GM12878 (cell line): Measurements from ENCODE around the gene TRMT44.

ENCODE experiments used
- EP300 ChIP-seq, 2 experiments: fragments of 150-350 bp in 1 of 2; IDR thresholded peaks; 2 replicates each; pipeline ENCODE4 v1.6.1; 2011 to 2012; ENCODE audit warnings: low read depth in 2 of 2, low read length in 2 of 2, borderline replicate concordance in 1 of 2, improper control_type of control experiment in 1 of 2, inconsistent platforms in 1 of 2; ENCODE audit not compliant: control insufficient read depth in 1 of 2
- MTA3 ChIP-seq: IDR thresholded peaks from 2 replicates; pipeline ENCODE4 v1.6.1; 2012; ENCODE audit warnings: low read length, inconsistent platforms, borderline replicate concordance
- MXI1 ChIP-seq: fragments of 150-350 bp; IDR thresholded peaks from 2 replicates; pipeline ENCODE4 v1.6.1; 2011; ENCODE audit warnings: low read depth, mild to moderate bottlenecking, inconsistent platforms, low read length, improper control_type of control experiment
- NFYA ChIP-seq: IDR thresholded peaks from 2 replicates; pipeline ENCODE4 v1.6.1; 2011; ENCODE audit warnings: low read depth, mild to moderate bottlenecking, low read length, improper control_type of control experiment, borderline replicate concordance
- SPI1 ChIP-seq: IDR thresholded peaks from 2 replicates; pipeline ENCODE4 v1.6.1; 2011; ENCODE audit warnings: low read depth, mild to moderate bottlenecking, low read length, moderate library complexity, borderline replicate concordance; ENCODE audit not compliant: insufficient read depth
- TF ChIP-seq, protein P1 (sequence below): fragments of 450-650 bp; IDR thresholded peaks from 2 replicates; pipeline ENCODE4 v1.6.1; 2018; ENCODE audit warnings: mild to moderate bottlenecking, low read depth, moderate library complexity; ENCODE audit not compliant: partially characterized antibody
- TF ChIP-seq, protein P2 (sequence below): fragments of 450-650 bp; IDR thresholded peaks from 2 replicates; pipeline ENCODE4 v1.6.1; 2017; ENCODE audit warnings: mild to moderate bottlenecking, moderate library complexity
- TF ChIP-seq, protein P3 (sequence below), 3 experiments: IDR thresholded peaks in 2 of 3; conservative IDR thresholded peaks in 1 of 3; 2 replicates each; pipeline ENCODE4 v1.5.1; 2011; ENCODE audit warnings: low read depth in 3 of 3, low read length in 3 of 3, mild to moderate bottlenecking in 3 of 3, control low read depth in 2 of 3, moderate library complexity in 2 of 3, inconsistent platforms in 1 of 3, mixed read lengths in 1 of 3; ENCODE audit not compliant: control insufficient read depth in 2 of 3, insufficient read depth in 1 of 3; ENCODE audit errors: extremely low read depth in 1 of 3

DNA sequence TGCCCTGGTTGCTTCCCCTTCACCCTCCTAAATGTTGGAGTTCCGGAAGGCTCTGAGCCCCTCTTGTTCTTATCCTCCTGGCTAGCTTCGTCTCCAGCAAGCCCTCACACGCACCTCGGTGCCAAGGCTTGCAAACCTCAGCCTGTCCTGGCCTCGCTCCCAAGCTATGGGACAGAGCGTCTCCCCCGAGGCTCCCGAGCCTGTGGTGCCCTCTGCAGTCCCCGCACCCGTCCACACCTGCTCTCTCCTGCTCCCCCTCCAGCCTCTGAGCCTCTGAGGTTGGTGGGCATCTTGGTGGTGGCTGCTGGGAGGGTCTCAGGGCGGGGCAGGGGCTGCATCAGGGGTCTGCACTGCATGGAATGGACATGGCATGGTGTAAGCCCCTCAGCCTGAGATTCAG, 63.2 kb downstream of the TRMT44 start:
- TF ChIP-seq, protein P1, sequence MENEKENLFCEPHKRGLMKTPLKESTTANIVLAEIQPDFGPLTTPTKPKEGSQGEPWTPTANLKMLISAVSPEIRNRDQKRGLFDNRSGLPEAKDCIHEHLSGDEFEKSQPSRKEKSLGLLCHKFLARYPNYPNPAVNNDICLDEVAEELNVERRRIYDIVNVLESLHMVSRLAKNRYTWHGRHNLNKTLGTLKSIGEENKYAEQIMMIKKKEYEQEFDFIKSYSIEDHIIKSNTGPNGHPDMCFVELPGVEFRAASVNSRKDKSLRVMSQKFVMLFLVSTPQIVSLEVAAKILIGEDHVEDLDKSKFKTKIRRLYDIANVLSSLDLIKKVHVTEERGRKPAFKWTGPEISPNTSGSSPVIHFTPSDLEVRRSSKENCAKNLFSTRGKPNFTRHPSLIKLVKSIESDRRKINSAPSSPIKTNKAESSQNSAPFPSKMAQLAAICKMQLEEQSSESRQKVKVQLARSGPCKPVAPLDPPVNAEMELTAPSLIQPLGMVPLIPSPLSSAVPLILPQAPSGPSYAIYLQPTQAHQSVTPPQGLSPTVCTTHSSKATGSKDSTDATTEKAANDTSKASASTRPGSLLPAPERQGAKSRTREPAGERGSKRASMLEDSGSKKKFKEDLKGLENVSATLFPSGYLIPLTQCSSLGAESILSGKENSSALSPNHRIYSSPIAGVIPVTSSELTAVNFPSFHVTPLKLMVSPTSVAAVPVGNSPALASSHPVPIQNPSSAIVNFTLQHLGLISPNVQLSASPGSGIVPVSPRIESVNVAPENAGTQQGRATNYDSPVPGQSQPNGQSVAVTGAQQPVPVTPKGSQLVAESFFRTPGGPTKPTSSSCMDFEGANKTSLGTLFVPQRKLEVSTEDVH: no peak
- TF ChIP-seq, protein P2, sequence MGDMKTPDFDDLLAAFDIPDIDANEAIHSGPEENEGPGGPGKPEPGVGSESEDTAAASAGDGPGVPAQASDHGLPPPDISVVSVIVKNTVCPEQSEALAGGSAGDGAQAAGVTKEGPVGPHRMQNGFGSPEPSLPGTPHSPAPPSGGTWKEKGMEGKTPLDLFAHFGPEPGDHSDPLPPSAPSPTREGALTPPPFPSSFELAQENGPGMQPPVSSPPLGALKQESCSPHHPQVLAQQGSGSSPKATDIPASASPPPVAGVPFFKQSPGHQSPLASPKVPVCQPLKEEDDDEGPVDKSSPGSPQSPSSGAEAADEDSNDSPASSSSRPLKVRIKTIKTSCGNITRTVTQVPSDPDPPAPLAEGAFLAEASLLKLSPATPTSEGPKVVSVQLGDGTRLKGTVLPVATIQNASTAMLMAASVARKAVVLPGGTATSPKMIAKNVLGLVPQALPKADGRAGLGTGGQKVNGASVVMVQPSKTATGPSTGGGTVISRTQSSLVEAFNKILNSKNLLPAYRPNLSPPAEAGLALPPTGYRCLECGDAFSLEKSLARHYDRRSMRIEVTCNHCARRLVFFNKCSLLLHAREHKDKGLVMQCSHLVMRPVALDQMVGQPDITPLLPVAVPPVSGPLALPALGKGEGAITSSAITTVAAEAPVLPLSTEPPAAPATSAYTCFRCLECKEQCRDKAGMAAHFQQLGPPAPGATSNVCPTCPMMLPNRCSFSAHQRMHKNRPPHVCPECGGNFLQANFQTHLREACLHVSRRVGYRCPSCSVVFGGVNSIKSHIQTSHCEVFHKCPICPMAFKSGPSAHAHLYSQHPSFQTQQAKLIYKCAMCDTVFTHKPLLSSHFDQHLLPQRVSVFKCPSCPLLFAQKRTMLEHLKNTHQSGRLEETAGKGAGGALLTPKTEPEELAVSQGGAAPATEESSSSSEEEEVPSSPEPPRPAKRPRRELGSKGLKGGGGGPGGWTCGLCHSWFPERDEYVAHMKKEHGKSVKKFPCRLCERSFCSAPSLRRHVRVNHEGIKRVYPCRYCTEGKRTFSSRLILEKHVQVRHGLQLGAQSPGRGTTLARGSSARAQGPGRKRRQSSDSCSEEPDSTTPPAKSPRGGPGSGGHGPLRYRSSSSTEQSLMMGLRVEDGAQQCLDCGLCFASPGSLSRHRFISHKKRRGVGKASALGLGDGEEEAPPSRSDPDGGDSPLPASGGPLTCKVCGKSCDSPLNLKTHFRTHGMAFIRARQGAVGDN: no peak
- no peak for TF ChIP-seq SPI1
- TF ChIP-seq EP300 (IDR thresholded peaks at IDR 0.05; ENCODE audit: borderline replicate concordance in 1 of 2, control insufficient read depth in 1 of 2, low read depth in 2 of 2, low read length in 2 of 2): no peak
- no peak for TF ChIP-seq MXI1
- TF ChIP-seq MTA3: no peak
- TF ChIP-seq NFYA: no peak
- TF ChIP-seq, protein P3, sequence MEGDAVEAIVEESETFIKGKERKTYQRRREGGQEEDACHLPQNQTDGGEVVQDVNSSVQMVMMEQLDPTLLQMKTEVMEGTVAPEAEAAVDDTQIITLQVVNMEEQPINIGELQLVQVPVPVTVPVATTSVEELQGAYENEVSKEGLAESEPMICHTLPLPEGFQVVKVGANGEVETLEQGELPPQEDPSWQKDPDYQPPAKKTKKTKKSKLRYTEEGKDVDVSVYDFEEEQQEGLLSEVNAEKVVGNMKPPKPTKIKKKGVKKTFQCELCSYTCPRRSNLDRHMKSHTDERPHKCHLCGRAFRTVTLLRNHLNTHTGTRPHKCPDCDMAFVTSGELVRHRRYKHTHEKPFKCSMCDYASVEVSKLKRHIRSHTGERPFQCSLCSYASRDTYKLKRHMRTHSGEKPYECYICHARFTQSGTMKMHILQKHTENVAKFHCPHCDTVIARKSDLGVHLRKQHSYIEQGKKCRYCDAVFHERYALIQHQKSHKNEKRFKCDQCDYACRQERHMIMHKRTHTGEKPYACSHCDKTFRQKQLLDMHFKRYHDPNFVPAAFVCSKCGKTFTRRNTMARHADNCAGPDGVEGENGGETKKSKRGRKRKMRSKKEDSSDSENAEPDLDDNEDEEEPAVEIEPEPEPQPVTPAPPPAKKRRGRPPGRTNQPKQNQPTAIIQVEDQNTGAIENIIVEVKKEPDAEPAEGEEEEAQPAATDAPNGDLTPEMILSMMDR (IDR thresholded peaks at IDR 0.05 in 2 of 3, conservative IDR thresholded peaks at IDR 0.05 in 1 of 3; ENCODE audit: control insufficient read depth in 2 of 3, extremely low read depth in 1 of 3, insufficient read depth in 1 of 3, low read depth in 3 of 3, low read length in 3 of 3): no peak
